ENCODE data around the gene TMEM115. TPM values are rescaled to one million over a fixed set of nuclear protein-coding genes. Genes with fewer than 3 reads are reported as not detected.

TMEM115 gene
- total RNA-seq, 5 donors from 2014 or later (not counting 1 experiment from before 2014, with no cell fraction given) = 13.9 to 35.2 (median 33.1) TPM

- Mint-ChIP-seq H3K4me1 (peaks cover 37 to 54% (median 49%) of the 10 kb centered on the region in 3 donors), H3K27ac (no peak overlapping the region), H3K27me3 (no peaks in the 10 kb centered on the region), H3K4me3 (no peak overlapping the region), H3K9me3 (no peaks in the 10 kb centered on the region), H3K36me3 (peaks cover 19% of the 10 kb centered on the region)
- no peaks in the 10 kb centered on the region for H3K9me3 ChIP-seq
- no peak overlapping the region for H3K27ac ChIP-seq (ENCODE audit: low read length)
- POLR2A ChIA-PET = no interaction called here
- CTCF ChIA-PET = no interaction called here
- peaks cover 14 to 47% of the 10 kb centered on the region in 2 donors for H3K36me3 ChIP-seq (ENCODE audit: control insufficient read depth in 2 of 2, extremely low read depth in 1 of 2, insufficient read depth in 1 of 2, low read length in 1 of 2)
- DNase-seq (no peak), ATAC-seq (replicated peaks in 1 of 4) (no peak)
- peaks cover 16 to 68% of the 10 kb centered on the region in 2 experiments for H3K4me1 ChIP-seq (ENCODE audit: control insufficient read depth in 1 of 2, extremely low read depth in 1 of 2, insufficient read depth in 2 of 2, low read length in 2 of 2)
- H3K27me3 ChIP-seq (replicated peaks in 1 of 2; ENCODE audit: control insufficient read depth in 2 of 2, extremely low read depth in 1 of 2, insufficient read depth in 2 of 2, low read length in 1 of 2) = no peaks in the 10 kb centered on the region
- H3K4me3 ChIP-seq (ENCODE audit: control insufficient read depth in 1 of 2, extremely low read depth in 1 of 2, low read length in 1 of 2) = no peak overlapping the region
- 98% methylated on average over 15 of the region's 19 CpGs for WGBS (ENCODE audit: insufficient coverage)
Observed at GRCh38 chr3:50331364-50331907, 27.9 kb downstream of the TMEM115 start.

- no peak overlapping the region for H3K27ac Mint-ChIP-seq
- ChIA-PET CTCF (no interaction called here), POLR2A (no interaction called here)
- peaks cover 14 to 47% of the 10 kb centered on the region in 2 donors for H3K36me3 ChIP-seq (ENCODE audit: control insufficient read depth in 2 of 2, extremely low read depth in 1 of 2, insufficient read depth in 1 of 2, low read length in 1 of 2)
- 100% methylated on average over 6 of the region's 10 CpGs for WGBS (ENCODE audit: insufficient coverage)
- H3K27me3 Mint-ChIP-seq = no peaks in the 10 kb centered on the region
- no peak overlapping the region for H3K27ac ChIP-seq (ENCODE audit: low read length)
- no peaks in the 10 kb centered on the region for H3K9me3 ChIP-seq
- H3K4me1 Mint-ChIP-seq = peaks cover 26 to 47% (median 41%) of the 10 kb centered on the region in 3 donors
- no peaks in the 10 kb centered on the region for H3K9me3 Mint-ChIP-seq
- no peak for DNase-seq
- H3K4me1 ChIP-seq (ENCODE audit: control insufficient read depth in 1 of 2, extremely low read depth in 1 of 2, insufficient read depth in 2 of 2, low read length in 2 of 2) = peaks cover 13 to 57% of the 10 kb centered on the region in 2 experiments
- H3K36me3 Mint-ChIP-seq = peaks cover 19% of the 10 kb centered on the region
- H3K4me3 Mint-ChIP-seq = no peak overlapping the region
- ATAC-seq (replicated peaks in 1 of 4) = no peak
- H3K27me3 ChIP-seq (replicated peaks in 1 of 2; ENCODE audit: control insufficient read depth in 2 of 2, extremely low read depth in 1 of 2, insufficient read depth in 2 of 2, low read length in 1 of 2) = no peaks in the 10 kb centered on the region
- H3K4me3 ChIP-seq (ENCODE audit: control insufficient read depth in 1 of 2, extremely low read depth in 1 of 2, low read length in 1 of 2) = no peak overlapping the region
Observed at GRCh38 chr3:50330330-50330729, 29.0 kb downstream of the TMEM115 start.

- ATAC-seq (replicated peaks in 1 of 4) = peak; percentile 93 to 96 (median 95)
- Mint-ChIP-seq H3K9me3 (no peaks in the 10 kb centered on the region), H3K27ac (peak within 1 kb of the TSS; percentile 85 to 87), H3K4me1 (peaks cover 15 to 36% (median 25%) of the 10 kb centered on the region in 3 donors), H3K4me3 (peak within 1 kb of the TSS; percentile 86 to 92 (median 89)), H3K36me3 (peaks cover 19% of the 10 kb centered on the region), H3K27me3 (no peaks in the 10 kb centered on the region)
- Histone ChIP-seq H3K9me3 (no peaks in the 10 kb centered on the region), H3K27ac (ENCODE audit: low read length) (peak within 1 kb of the TSS; percentile 69), H3K4me1 (ENCODE audit: control insufficient read depth in 1 of 2, extremely low read depth in 1 of 2, insufficient read depth in 2 of 2, low read length in 2 of 2) (peaks cover 6 to 44% of the 10 kb centered on the region in 2 experiments), H3K27me3 (replicated peaks in 1 of 2; ENCODE audit: control insufficient read depth in 2 of 2, extremely low read depth in 1 of 2, insufficient read depth in 2 of 2, low read length in 1 of 2) (no peaks in the 10 kb centered on the region), H3K4me3 (ENCODE audit: control insufficient read depth in 1 of 2, extremely low read depth in 1 of 2, low read length in 1 of 2) (peak within 1 kb of the TSS; percentile 77 to 90), H3K36me3 (ENCODE audit: control insufficient read depth in 2 of 2, extremely low read depth in 1 of 2, insufficient read depth in 1 of 2, low read length in 1 of 2) (peaks cover 14 to 40% of the 10 kb centered on the region in 2 donors)
- CTCF ChIA-PET = interaction anchor here (0.5 to 1.7 kb wide), 6 partner anchors 9 to 100 kb away, joined by 3 to 11 read pairs (median 3); no protein-coding TSS in a partner anchor
- WGBS (ENCODE audit: insufficient coverage) = 3% methylated on average over 54 of the region's 55 CpGs
- POLR2A ChIA-PET = interaction anchor here (0.6 to 2.5 kb wide), 5 partner anchors 9 to 103 kb away, joined by 3 to 11 read pairs (median 4); partner anchors contain the start of genes CYB561D2 (in 1 of the 2) and NPRL2 (in 1 of the 2)
- peak; percentile 86 to 98 (median 94) for DNase-seq
Observed at GRCh38 chr3:50327943-50328691, 31.2 kb downstream of the TMEM115 start, which contains the start of gene TUSC2. TUSC2 (minus strand) TSS chr3:50328223; CDS start chr3:50328099, 124 bp downstream.

- Histone ChIP-seq H3K4me1 (ENCODE audit: control insufficient read depth in 1 of 2, extremely low read depth in 1 of 2, insufficient read depth in 2 of 2, low read length in 2 of 2) (peaks cover 6 to 42% of the 10 kb centered on the region in 2 experiments), H3K9me3 (no peaks in the 10 kb centered on the region), H3K27ac (ENCODE audit: low read length) (peak overlapping the region; percentile 61), H3K27me3 (replicated peaks in 1 of 2; ENCODE audit: control insufficient read depth in 2 of 2, extremely low read depth in 1 of 2, insufficient read depth in 2 of 2, low read length in 1 of 2) (no peaks in the 10 kb centered on the region), H3K36me3 (ENCODE audit: control insufficient read depth in 2 of 2, extremely low read depth in 1 of 2, insufficient read depth in 1 of 2, low read length in 1 of 2) (peaks cover 14 to 35% of the 10 kb centered on the region in 2 donors), H3K4me3 (ENCODE audit: control insufficient read depth in 1 of 2, extremely low read depth in 1 of 2, low read length in 1 of 2) (peak overlapping the region; percentile 77 to 90)
- H3K9me3 Mint-ChIP-seq = no peaks in the 10 kb centered on the region
- no peak for ATAC-seq (replicated peaks in 1 of 4)
- peak overlapping the region; percentile 58 to 63 for H3K27ac Mint-ChIP-seq
- CTCF ChIA-PET = interaction anchor here (0.5 to 1.7 kb wide), 3 partner anchors 10 to 76 kb away, joined by 3 to 11 read pairs (median 3); no protein-coding TSS in a partner anchor
- no peak for DNase-seq
- peaks cover 16% of the 10 kb centered on the region for H3K36me3 Mint-ChIP-seq
- peak overlapping the region; percentile 86 to 92 (median 89) for H3K4me3 Mint-ChIP-seq
- no CpG with 5 or more reads among the region's 4 CpGs for WGBS (ENCODE audit: insufficient coverage)
- peaks cover 15 to 37% (median 22%) of the 10 kb centered on the region in 3 donors for H3K4me1 Mint-ChIP-seq
- no peaks in the 10 kb centered on the region for H3K27me3 Mint-ChIP-seq
- POLR2A ChIA-PET = interaction anchor here (0.8 to 2.5 kb wide), 2 partner anchors 10 to 23 kb away, joined by 3 to 11 read pairs; partner anchors contain the start of genes CYB561D2 (in 1 of the 2) and NPRL2 (in 1 of the 2)
Observed at GRCh38 chr3:50327129-50327528, 32.2 kb downstream of the TMEM115 start.

- ATAC-seq (replicated peaks in 1 of 4) = no peak
- peak overlapping the region; percentile 21 to 89 (median 86) for H3K4me3 Mint-ChIP-seq
- DNase-seq = no peak
Observed at GRCh38 chr3:50326182-50326541, 33.2 kb downstream of the TMEM115 start.

GRCh38 chr3:50325497-50326181 is 33.7 kb downstream of the TMEM115 start:
- H3K4me3 Mint-ChIP-seq = peak overlapping the region in 1 of 3 donors; percentile 89
- H3K36me3 Mint-ChIP-seq = peaks cover 7% of the 10 kb centered on the region
- Histone ChIP-seq H3K27ac (ENCODE audit: low read length) (no peak overlapping the region), H3K4me3 (ENCODE audit: control insufficient read depth in 1 of 2, extremely low read depth in 1 of 2, low read length in 1 of 2) (no peak overlapping the region), H3K27me3 (replicated peaks in 1 of 2; ENCODE audit: control insufficient read depth in 2 of 2, extremely low read depth in 1 of 2, insufficient read depth in 2 of 2, low read length in 1 of 2) (no peaks in the 10 kb centered on the region), H3K36me3 (ENCODE audit: control insufficient read depth in 2 of 2, extremely low read depth in 1 of 2, insufficient read depth in 1 of 2, low read length in 1 of 2) (peaks cover 2 to 20% of the 10 kb centered on the region in 2 donors), H3K4me1 (ENCODE audit: control insufficient read depth in 1 of 2, extremely low read depth in 1 of 2, insufficient read depth in 2 of 2, low read length in 2 of 2) (peaks cover 9 to 48% of the 10 kb centered on the region in 2 experiments), H3K9me3 (no peaks in the 10 kb centered on the region)
- ATAC-seq (replicated peaks in 1 of 4) (no peak), DNase-seq (no peak)
- ChIA-PET CTCF (interaction anchor here in 1 of 2 donors (1.2 to 1.5 kb wide), 2 partner anchors 11 to 90 kb away, joined by 3 to 5 read pairs; no protein-coding TSS in a partner anchor), POLR2A (no interaction called here)
- H3K9me3 Mint-ChIP-seq = no peaks in the 10 kb centered on the region
- H3K4me1 Mint-ChIP-seq = peaks cover 16 to 36% (median 23%) of the 10 kb centered on the region in 3 donors
- WGBS (ENCODE audit: insufficient coverage) = 98% methylated on average over 5 of the region's 11 CpGs
- H3K27me3 Mint-ChIP-seq = no peaks in the 10 kb centered on the region
- no peak overlapping the region for H3K27ac Mint-ChIP-seq

More at GRCh38 chr3:50326182-50326541, 33.2 kb downstream of the TMEM115 start:
- H3K4me1 ChIP-seq (ENCODE audit: control insufficient read depth in 1 of 2, extremely low read depth in 1 of 2, insufficient read depth in 2 of 2, low read length in 2 of 2) = peaks cover 8 to 45% of the 10 kb centered on the region in 2 experiments
- no CpG with 5 or more reads among the region's 8 CpGs for WGBS (ENCODE audit: insufficient coverage)
- H3K9me3 Mint-ChIP-seq = no peaks in the 10 kb centered on the region
- POLR2A ChIA-PET = no interaction called here
- H3K27me3 Mint-ChIP-seq = no peaks in the 10 kb centered on the region
- peaks cover 13% of the 10 kb centered on the region for H3K36me3 Mint-ChIP-seq
- no peaks in the 10 kb centered on the region for H3K27me3 ChIP-seq (replicated peaks in 1 of 2; ENCODE audit: control insufficient read depth in 2 of 2, extremely low read depth in 1 of 2, insufficient read depth in 2 of 2, low read length in 1 of 2)
- no peak overlapping the region for H3K27ac Mint-ChIP-seq
- CTCF ChIA-PET = no interaction called here
- no peak overlapping the region for H3K4me3 ChIP-seq (ENCODE audit: control insufficient read depth in 1 of 2, extremely low read depth in 1 of 2, low read length in 1 of 2)
- peaks cover 15 to 35% (median 22%) of the 10 kb centered on the region in 3 donors for H3K4me1 Mint-ChIP-seq
- H3K36me3 ChIP-seq (ENCODE audit: control insufficient read depth in 2 of 2, extremely low read depth in 1 of 2, insufficient read depth in 1 of 2, low read length in 1 of 2) = peaks cover 6 to 25% of the 10 kb centered on the region in 2 donors
- H3K9me3 ChIP-seq = no peaks in the 10 kb centered on the region
- no peak overlapping the region for H3K27ac ChIP-seq (ENCODE audit: low read length)
